Endothelial cell (in vitro differentiated cells): Measurements from ENCODE around the gene ANAPC10. TPM values are rescaled to one million over a fixed set of nuclear protein-coding genes. Genes with fewer than 3 reads are reported as not detected.

Experiments
- DNase-seq: peaks from one replicate; pipeline ENCODE4 v3.0.0; 2021; ENCODE audit warnings: low spot score
- H3K27ac Mint-ChIP-seq: one replicate; pipeline ENCODE4 v1.8.0; 2021; ENCODE audit warnings: mixed read lengths, inconsistent platforms; ENCODE audit not compliant: unreplicated experiment
- H3K27me3 Mint-ChIP-seq: one replicate; pipeline ENCODE4 v1.8.0; 2021; ENCODE audit warnings: mild to moderate bottlenecking, moderate library complexity, mixed read lengths, inconsistent platforms; ENCODE audit not compliant: unreplicated experiment
- H3K36me3 Mint-ChIP-seq: one replicate; pipeline ENCODE4 v1.8.0; 2021; ENCODE audit warnings: mild to moderate bottlenecking, low read depth, mixed read lengths, inconsistent platforms; ENCODE audit not compliant: unreplicated experiment
- H3K4me1 Mint-ChIP-seq: one replicate; pipeline ENCODE4 v1.8.0; 2021; ENCODE audit warnings: mild to moderate bottlenecking, mixed read lengths, inconsistent platforms; ENCODE audit not compliant: unreplicated experiment
- H3K4me3 Mint-ChIP-seq: one replicate; pipeline ENCODE4 v1.8.0; 2021; ENCODE audit warnings: mild to moderate bottlenecking, mixed read lengths, inconsistent platforms; ENCODE audit not compliant: unreplicated experiment
- H3K9me3 Mint-ChIP-seq: one replicate; pipeline ENCODE4 v1.8.0; 2021; ENCODE audit warnings: mixed read lengths, inconsistent platforms; ENCODE audit not compliant: unreplicated experiment
- total RNA-seq: library from RNA; stranded (reverse); fragmentation: NEBNext Ultra II Directional; extraction: Animal tissue kit (Norgen Biotek cat#: 25700); gene quantifications from one replicate; pipeline ENCODE4 v1.2.1, GENCODE V29; 2021; ENCODE audit not compliant: unreplicated experiment
- TF ChIP-seq, protein P1 (sequence below): fragments of 200-600 bp; sonication (generic); IDR thresholded peaks from one replicate; pipeline ENCODE4 v1.5.0; 2021; ENCODE audit warnings: antibody characterized with exemption; ENCODE audit not compliant: unreplicated experiment

ANAPC10 gene
- total RNA-seq, 1 donor from 2014 or later = 20.2 TPM

DNA sequence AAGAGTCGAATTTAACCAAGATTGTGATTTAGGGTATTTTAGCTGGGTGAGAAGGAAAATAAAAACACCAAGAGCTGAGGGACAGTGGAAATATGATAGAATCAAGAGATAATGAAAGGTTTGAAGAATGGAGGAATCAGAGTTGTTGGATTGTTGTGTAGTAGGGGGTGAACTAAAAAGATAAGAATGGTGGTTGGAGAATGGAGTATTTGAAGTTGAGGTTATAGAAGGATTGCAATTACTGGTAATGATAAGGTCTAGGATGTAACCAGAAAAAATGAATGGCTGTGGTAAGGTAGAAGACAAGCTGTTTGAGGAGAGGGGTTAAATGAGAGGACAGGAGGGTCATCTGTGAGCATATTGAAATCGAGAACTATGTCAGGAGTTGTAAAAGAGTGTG lies 4.6 kb upstream of the ANAPC10 start:
- H3K9me3 Mint-ChIP-seq = no peaks in the 10 kb centered on the region
- TF ChIP-seq, protein P1, sequence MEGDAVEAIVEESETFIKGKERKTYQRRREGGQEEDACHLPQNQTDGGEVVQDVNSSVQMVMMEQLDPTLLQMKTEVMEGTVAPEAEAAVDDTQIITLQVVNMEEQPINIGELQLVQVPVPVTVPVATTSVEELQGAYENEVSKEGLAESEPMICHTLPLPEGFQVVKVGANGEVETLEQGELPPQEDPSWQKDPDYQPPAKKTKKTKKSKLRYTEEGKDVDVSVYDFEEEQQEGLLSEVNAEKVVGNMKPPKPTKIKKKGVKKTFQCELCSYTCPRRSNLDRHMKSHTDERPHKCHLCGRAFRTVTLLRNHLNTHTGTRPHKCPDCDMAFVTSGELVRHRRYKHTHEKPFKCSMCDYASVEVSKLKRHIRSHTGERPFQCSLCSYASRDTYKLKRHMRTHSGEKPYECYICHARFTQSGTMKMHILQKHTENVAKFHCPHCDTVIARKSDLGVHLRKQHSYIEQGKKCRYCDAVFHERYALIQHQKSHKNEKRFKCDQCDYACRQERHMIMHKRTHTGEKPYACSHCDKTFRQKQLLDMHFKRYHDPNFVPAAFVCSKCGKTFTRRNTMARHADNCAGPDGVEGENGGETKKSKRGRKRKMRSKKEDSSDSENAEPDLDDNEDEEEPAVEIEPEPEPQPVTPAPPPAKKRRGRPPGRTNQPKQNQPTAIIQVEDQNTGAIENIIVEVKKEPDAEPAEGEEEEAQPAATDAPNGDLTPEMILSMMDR = no peak
- no peak for DNase-seq
- no peak overlapping the region for H3K4me3 Mint-ChIP-seq
- H3K27ac Mint-ChIP-seq = no peak overlapping the region
- peaks cover 2% of the 10 kb centered on the region for H3K27me3 Mint-ChIP-seq
- peaks cover 24% of the 10 kb centered on the region for H3K4me1 Mint-ChIP-seq
- peaks cover 3% of the 10 kb centered on the region for H3K36me3 Mint-ChIP-seq

DNA sequence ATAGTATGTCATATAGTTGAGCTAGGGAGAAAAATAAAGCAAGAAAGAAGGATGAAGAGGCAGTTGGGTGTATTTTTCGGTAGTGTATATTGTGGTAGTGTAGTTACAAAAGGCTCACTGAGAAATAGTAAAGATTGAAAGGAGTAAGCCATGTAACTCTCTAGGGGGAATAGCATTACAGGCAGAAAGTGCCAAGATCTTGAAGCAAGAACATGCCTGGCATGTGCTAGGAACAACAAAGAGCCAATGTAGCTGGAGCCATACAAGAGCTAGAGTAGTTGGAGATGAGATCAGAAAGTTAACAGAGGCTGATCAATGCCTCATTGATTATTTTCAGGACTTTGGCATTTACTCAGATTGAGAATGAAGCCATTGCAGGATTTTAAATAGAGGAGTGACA lies 3.1 kb upstream of the ANAPC10 start:
- Mint-ChIP-seq H3K9me3 (no peaks in the 10 kb centered on the region), H3K27me3 (peaks cover 6% of the 10 kb centered on the region), H3K4me1 (peaks cover 23% of the 10 kb centered on the region), H3K4me3 (no peak overlapping the region), H3K27ac (no peak overlapping the region), H3K36me3 (peaks cover 3% of the 10 kb centered on the region)
- TF ChIP-seq, protein P1 = no peak
- no peak for DNase-seq

DNA sequence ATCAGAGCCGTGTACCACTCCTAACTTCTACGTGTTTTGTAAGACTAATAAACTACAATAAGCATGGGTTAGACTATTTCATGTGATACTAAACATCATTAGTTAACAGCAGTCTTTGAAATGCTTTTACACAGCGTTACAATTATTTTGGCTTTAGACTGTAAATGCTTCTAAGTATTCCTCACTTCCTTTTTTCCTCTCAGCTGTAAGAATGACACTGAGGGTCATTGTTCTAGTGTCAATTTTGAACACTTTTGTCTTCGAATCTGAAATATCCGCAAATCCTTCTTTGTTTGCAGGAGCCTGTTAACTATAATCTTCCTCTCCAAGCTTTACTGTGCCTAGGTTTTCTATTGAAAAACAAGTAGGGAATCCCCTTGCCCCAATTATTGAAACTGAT lies 1.7 kb upstream of the ANAPC10 start:
- Mint-ChIP-seq H3K36me3 (peaks cover 12% of the 10 kb centered on the region), H3K9me3 (no peaks in the 10 kb centered on the region), H3K27me3 (peaks cover 6% of the 10 kb centered on the region), H3K4me3 (peak overlapping the region; percentile 99), H3K4me1 (peaks cover 23% of the 10 kb centered on the region), H3K27ac (peak overlapping the region; percentile 38)
- TF ChIP-seq, protein P1 = no peak
- no peak for DNase-seq

DNA sequence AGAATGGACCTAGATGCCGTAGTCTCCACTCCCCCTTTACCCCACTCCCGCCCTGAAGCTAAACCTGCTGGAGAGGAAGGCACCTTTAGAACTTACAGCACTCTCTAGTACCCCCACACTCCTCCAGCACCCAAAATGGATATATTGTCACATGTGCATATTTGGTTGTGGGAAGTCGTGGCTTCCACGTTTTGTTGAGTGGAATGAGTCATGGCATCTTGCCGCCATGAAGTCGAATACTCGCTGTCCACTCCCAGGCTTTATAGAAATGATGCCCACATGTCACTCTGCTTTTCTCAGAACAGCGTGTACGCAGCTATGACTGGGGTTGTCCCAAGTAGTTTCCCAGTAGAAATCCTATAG lies 660 bp upstream of the ANAPC10 start:
- Mint-ChIP-seq H3K9me3 (no peaks in the 10 kb centered on the region), H3K4me3 (peak overlapping the region; percentile 99), H3K27me3 (peaks cover 6% of the 10 kb centered on the region), H3K4me1 (peaks cover 23% of the 10 kb centered on the region), H3K27ac (peak overlapping the region; percentile 90), H3K36me3 (peaks cover 21% of the 10 kb centered on the region)
- no peak for DNase-seq
- TF ChIP-seq, protein P1 = no peak

DNA sequence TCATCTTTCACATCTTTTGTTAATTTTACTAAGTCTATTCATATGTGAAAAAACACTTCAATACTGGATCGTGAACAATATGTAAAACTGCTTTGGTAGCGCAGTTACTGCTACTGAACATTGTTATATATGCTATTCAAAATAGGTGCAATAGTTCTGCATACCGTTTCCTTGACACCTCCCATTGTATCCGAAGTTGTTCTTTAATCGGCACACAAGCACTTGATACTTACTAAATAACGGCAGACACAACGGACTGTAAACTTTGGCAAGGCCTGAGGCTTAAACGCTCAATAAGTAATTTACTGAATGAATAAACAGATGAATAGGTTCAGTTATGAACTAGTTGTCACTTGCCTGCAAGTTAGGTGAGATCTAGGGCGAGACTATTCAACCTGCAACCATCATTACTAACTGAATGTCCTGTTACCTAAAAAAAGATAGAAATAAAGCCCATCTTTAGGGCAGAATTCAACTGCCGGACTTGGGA lies 620 bp downstream of the ANAPC10 start:
- Mint-ChIP-seq H3K36me3 (peaks cover 33% of the 10 kb centered on the region), H3K4me1 (peaks cover 23% of the 10 kb centered on the region), H3K27me3 (peaks cover 6% of the 10 kb centered on the region), H3K9me3 (no peaks in the 10 kb centered on the region), H3K27ac (peak overlapping the region; percentile 99), H3K4me3 (peak overlapping the region; percentile 99)
- TF ChIP-seq, protein P1 = no peak
- no peak for DNase-seq
